BE2C (cell line): ENCODE data around the gene ASAH2B.

ENCODE experiments used
- DNase-seq: peaks from one replicate; pipeline ENCODE4 v3.0.0-alpha.2; 2020
- H3K27me3 ChIP-seq: fragments of 250-450 bp; sonication (Bioruptor Pico); 2 replicates; pipeline ENCODE4 v1.5.1; 2020; ENCODE audit warnings: mild to moderate bottlenecking
- H3K36me3 ChIP-seq: fragments of 250-450 bp; sonication (Bioruptor Pico); 2 replicates; pipeline ENCODE4 v1.5.1; 2020; ENCODE audit warnings: mild to moderate bottlenecking
- H3K4me1 ChIP-seq: fragments of 250-450 bp; sonication (Bioruptor Pico); 2 replicates; pipeline ENCODE4 v1.5.1; 2020
- H3K4me3 ChIP-seq: 2 replicates; pipeline ENCODE4 v1.5.1; 2011; ENCODE audit warnings: low read depth, low read length
- H3K9me3 ChIP-seq: fragments of 250-450 bp; sonication (Bioruptor Pico); 2 replicates; pipeline ENCODE4 v1.5.1; 2020
- TF ChIP-seq, protein P1 (sequence below): IDR thresholded peaks from 2 replicates; pipeline ENCODE4 v1.5.1; 2012; ENCODE audit warnings: mild to moderate bottlenecking, low read depth, low read length

ASAH2B gene

DNA sequence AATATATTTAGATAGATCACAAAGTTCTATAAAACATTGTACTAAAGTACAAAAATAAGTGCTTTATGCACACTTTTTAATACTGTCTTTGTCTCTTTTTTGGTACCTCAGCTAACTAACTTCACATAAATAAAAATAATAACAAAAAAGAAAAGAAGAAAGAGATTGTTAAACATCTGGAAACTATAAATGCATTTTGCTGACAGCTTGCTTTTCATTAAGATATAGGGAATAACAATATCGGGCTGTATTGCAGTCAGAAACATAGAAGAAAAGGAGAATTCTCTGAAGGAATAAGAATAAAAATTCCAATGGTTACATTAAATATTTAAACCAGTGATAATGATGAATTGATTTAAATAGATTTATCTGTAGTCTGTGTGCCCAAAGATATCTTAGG, 59.9 kb downstream of the ASAH2B start:
- no peaks in the 10 kb centered on the region for H3K9me3 ChIP-seq
- TF ChIP-seq, protein P1, sequence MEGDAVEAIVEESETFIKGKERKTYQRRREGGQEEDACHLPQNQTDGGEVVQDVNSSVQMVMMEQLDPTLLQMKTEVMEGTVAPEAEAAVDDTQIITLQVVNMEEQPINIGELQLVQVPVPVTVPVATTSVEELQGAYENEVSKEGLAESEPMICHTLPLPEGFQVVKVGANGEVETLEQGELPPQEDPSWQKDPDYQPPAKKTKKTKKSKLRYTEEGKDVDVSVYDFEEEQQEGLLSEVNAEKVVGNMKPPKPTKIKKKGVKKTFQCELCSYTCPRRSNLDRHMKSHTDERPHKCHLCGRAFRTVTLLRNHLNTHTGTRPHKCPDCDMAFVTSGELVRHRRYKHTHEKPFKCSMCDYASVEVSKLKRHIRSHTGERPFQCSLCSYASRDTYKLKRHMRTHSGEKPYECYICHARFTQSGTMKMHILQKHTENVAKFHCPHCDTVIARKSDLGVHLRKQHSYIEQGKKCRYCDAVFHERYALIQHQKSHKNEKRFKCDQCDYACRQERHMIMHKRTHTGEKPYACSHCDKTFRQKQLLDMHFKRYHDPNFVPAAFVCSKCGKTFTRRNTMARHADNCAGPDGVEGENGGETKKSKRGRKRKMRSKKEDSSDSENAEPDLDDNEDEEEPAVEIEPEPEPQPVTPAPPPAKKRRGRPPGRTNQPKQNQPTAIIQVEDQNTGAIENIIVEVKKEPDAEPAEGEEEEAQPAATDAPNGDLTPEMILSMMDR, result no peak

DNA sequence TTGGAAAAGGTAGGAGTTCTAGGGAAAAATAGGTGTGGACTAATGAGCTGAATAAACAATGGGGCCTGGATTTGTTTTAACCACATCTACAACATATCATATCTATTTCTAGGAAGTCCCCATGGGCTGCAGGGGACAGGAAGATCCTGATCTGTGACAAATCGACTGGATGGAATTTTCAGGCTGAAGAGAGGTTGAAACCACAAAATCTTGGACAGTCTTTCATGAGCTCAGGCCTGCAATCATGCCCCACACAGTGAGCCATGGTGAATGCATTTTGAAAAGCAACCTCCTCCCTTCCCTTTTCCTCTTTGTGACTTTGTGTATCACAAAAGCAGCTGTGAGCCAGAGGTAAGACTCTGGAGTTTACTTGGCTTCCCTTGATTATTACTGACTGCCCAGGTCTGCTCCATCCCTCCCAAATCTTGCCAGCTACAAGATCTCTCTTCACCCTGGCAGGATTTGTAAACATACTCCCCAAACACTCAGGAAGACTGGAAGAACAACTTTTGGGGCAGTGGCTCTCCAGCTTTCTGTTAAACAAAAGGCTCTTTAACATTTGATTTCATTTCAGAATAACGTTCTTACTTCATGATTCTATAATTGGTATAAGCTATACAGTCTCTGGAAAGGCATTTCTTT, 66.4 kb downstream of the ASAH2B start:
- no peak for DNase-seq
- Histone ChIP-seq H3K4me1 (no peaks in the 10 kb centered on the region), H3K9me3 (no peaks in the 10 kb centered on the region), H3K36me3 (no peaks in the 10 kb centered on the region), H3K27me3 (no peaks in the 10 kb centered on the region), H3K4me3 (no peak overlapping the region)
- TF ChIP-seq, protein P1, result no peak

More for the DNA sequence above, 59.9 kb downstream of the ASAH2B start:
- Histone ChIP-seq H3K4me1 (no peaks in the 10 kb centered on the region), H3K27me3 (no peaks in the 10 kb centered on the region), H3K36me3 (no peaks in the 10 kb centered on the region), H3K4me3 (no peak overlapping the region)
- no peak for DNase-seq

DNA sequence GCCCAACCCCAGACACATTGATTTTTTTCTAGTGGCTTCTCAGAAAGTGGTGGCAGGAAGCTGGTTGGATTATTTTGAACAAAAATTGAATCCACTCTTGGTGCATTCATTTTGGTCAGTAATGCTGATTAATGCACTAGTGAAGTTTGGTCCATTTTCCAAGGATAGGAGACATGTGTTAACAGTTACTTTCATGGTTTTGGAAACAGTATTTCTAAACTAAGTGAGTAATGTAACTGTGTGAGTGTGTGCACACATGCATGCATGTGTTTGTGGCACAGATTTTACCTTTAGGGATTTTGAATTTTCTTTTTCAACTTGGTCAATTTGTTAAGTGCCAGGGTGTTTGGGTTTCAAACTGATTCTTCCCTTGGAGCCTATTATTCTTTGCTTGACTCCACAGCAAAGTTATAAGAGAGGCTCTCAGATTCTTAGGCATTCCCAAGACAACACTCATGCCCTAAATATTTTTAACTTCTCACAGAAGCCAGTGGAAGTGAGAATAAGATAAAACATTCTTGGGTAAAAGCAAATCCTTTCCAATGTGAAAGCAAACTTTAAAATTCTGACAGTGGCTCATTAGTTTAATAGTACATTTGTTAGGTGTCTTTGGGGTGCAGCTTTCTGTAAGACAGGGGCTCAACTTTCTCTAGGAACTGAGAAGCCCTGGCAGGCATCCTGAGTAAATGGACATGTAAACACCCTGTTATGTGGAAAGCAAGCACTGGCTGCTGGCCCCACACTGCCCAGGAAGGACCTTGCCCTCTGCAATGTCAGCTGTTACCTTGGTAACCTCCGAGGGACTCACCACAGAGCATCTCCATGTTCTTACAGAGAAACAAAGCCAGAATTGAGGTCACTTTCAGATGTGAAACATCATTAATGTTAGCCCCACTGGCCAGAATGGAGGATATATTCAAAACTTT, 68.4 kb downstream of the ASAH2B start:
- Histone ChIP-seq H3K9me3 (no peaks in the 10 kb centered on the region), H3K4me3 (no peak overlapping the region), H3K4me1 (no peaks in the 10 kb centered on the region), H3K36me3 (no peaks in the 10 kb centered on the region), H3K27me3 (no peaks in the 10 kb centered on the region)
- no peak for DNase-seq
- TF ChIP-seq, protein P1, result no peak
